Measurements from ENCODE around the gene TMF1. TPM values are rescaled to one million over a fixed set of nuclear protein-coding genes. Genes with fewer than 3 reads are reported as not detected.

The TMF1 gene
- total and polyA plus RNA-seq, 2 of the 8 experiments (the other 6 are each of a cell fraction or from before 2014, with no cell fraction given), result 1.4 to 18.3 TPM

DNA sequence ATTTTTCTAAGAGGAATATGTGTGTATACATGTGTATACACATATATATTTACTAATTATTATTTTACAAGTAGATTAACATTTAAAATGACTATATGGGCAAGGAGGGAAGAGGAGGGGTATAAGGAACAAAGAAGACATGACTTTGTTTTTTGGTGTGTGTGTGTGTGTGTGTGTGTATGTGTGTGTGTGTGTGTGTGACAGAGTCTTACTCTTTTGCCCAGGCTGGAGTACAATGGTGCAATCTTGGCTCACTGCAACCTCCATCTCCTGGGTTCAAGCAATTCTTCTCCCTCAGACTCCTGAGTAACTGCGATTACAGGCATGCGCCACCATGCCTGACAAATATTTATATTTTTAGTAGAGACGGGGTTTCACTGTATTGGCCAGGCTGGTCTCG, 36.0 kb downstream of the TMF1 start:
- peaks cover 1 to 7% (median 6%) of the 10 kb centered on the region in 4 experiments; a peak in 5 of 7 replicates for H3K4me1 ChIP-seq (replicated peaks in 1 of 4; ENCODE audit: control insufficient read depth in 3 of 4, insufficient read depth in 4 of 4, low read length in 3 of 4)
- TF ChIP-seq HDAC6 (IDR thresholded peaks at IDR 0.05; ENCODE audit: low read depth, low read length) (no peak), NANOG (IDR thresholded peaks at IDR 0.05; ENCODE audit: insufficient read depth, low read depth, low read length, poor library complexity, severe bottlenecking) (no peak), JUN (IDR thresholded peaks at IDR 0.05; ENCODE audit: low read depth, low read length) (no peak), TBP (IDR thresholded peaks at IDR 0.05; ENCODE audit: low read depth, low read length) (no peak), NRF1 (IDR thresholded peaks at IDR 0.05; ENCODE audit: low read depth, low read length) (no peak), TCF12 (IDR thresholded peaks at IDR 0.05; ENCODE audit: low read depth, low read length) (no peak), CHD2 (IDR thresholded peaks at IDR 0.05; ENCODE audit: low read length) (no peak), POLR2A (IDR thresholded peaks at IDR 0.05; ENCODE audit: control extremely low read depth in 1 of 2, low read depth in 2 of 2, low read length in 2 of 2) (no peak), EP300 (IDR thresholded peaks at IDR 0.05; ENCODE audit: borderline replicate concordance in 1 of 2, low read depth in 2 of 2, low read length in 2 of 2) (no peak), POLR2AphosphoS5 (IDR thresholded peaks at IDR 0.05; ENCODE audit: low read depth, low read length) (no peak), BCL11A (IDR thresholded peaks at IDR 0.05; ENCODE audit: low read depth in 2 of 2, low read length in 2 of 2) (no peak), E2F6 (IDR thresholded peaks at IDR 0.05) (no peak), SUZ12 (IDR thresholded peaks at IDR 0.05; ENCODE audit: low read length) (no peak), RXRA (IDR thresholded peaks at IDR 0.05; ENCODE audit: insufficient read depth, low read depth, low read length) (no peak)
- TF ChIP-seq, protein P1, sequence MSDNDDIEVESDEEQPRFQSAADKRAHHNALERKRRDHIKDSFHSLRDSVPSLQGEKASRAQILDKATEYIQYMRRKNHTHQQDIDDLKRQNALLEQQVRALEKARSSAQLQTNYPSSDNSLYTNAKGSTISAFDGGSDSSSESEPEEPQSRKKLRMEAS (IDR thresholded peaks at IDR 0.05), result no peak

More for the DNA sequence above, 36.0 kb downstream of the TMF1 start:
- Histone ChIP-seq H3K27ac (ENCODE audit: low read depth, low read length) (no peak overlapping the region), H4K20me1 (replicated peaks in 1 of 2; ENCODE audit: control insufficient read depth in 1 of 2, insufficient read depth in 2 of 2, low read length in 2 of 2) (no peaks in the 10 kb centered on the region), H3K56ac (replicated peaks; ENCODE audit: insufficient read length, low read depth, low read length) (no peak overlapping the region), H3K14ac (ENCODE audit: insufficient read length) (no peak overlapping the region), H3K4me3 (ENCODE audit: extremely low read depth in 1 of 4, insufficient read depth in 2 of 4, low read depth in 3 of 4, low read length in 4 of 4) (no peak overlapping the region), H3K18ac (ENCODE audit: extremely low read depth, low read length) (no peak overlapping the region), H2BK120ac (replicated peaks; ENCODE audit: low read depth, low read length) (no peak overlapping the region), H3K23me2 (ENCODE audit: low read depth, low read length) (peaks cover 4% of the 10 kb centered on the region), H3K27me3 (replicated peaks in 1 of 4; ENCODE audit: control insufficient read depth in 3 of 4, extremely low read depth in 1 of 4, insufficient read depth in 3 of 4, low read length in 3 of 4) (peaks cover 0 to 4% (median 0%) of the 10 kb centered on the region in 4 experiments; a peak in 2 of 7 replicates), H2BK20ac (ENCODE audit: low read length) (no peak overlapping the region), H3K36me3 (ENCODE audit: control insufficient read depth in 2 of 4, insufficient read depth in 4 of 4, low read length in 3 of 4) (no peaks in the 10 kb centered on the region), H2BK5ac (ENCODE audit: low read depth, low read length) (no peak overlapping the region), H3K23ac (ENCODE audit: insufficient read length) (no peak overlapping the region), H2BK12ac (ENCODE audit: low read depth, low read length) (no peak overlapping the region), H2BK15ac (ENCODE audit: low read length) (no peak overlapping the region), H3K79me1 (ENCODE audit: low read depth, low read length) (no peaks in the 10 kb centered on the region), H4K91ac (replicated peaks; ENCODE audit: insufficient read length, low read length) (no peak overlapping the region), H3K4me2 (ENCODE audit: insufficient read depth in 1 of 2, low read depth in 2 of 2, low read length in 2 of 2) (no peak overlapping the region), H3K4ac (replicated peaks; ENCODE audit: insufficient read length, low read depth, low read length) (no peak overlapping the region), H4K5ac (ENCODE audit: insufficient read length, low read depth, low read length) (no peak overlapping the region), H4K8ac (ENCODE audit: extremely low read depth, insufficient read depth, low read length) (no peak overlapping the region), H3K9me3 (ENCODE audit: insufficient read depth in 2 of 2, low read depth in 1 of 2, low read length in 1 of 2) (no peaks in the 10 kb centered on the region), H2AK5ac (ENCODE audit: low read depth, low read length) (no peak overlapping the region), H3K79me2 (ENCODE audit: control insufficient read depth in 1 of 2, insufficient read depth in 2 of 2, low read length in 2 of 2) (no peaks in the 10 kb centered on the region), H3K9ac (replicated peaks in 1 of 4; ENCODE audit: extremely low read depth in 1 of 4, low read depth in 3 of 4, low read length in 3 of 4) (no peak overlapping the region), H2AFZ (ENCODE audit: low read length) (no peak overlapping the region)
- ChIA-PET POLR2A (ENCODE audit: partially characterized antibody) (interaction anchor here (1.8 kb wide), 1 partner anchor 36 kb away, joined by 4 read pairs; the partner anchor contains the start of gene TMF1), CTCF (ENCODE audit: partially characterized antibody) (no interaction called here)
- DNase-seq (ENCODE audit: low read depth in 1 of 2, low spot score in 2 of 2) (no peak), FAIRE-seq (no peak)
- 91% methylated on average over 4 of the region's 4 CpGs; no CpG with 5 or more reads in 1 of the 2 experiments for WGBS, 2 experiments (ENCODE audit: extremely low coverage in 1 of 2, insufficient coverage in 1 of 2, insufficient read length in 1 of 2, insufficient replicate concordance in 2 of 2, low coverage in 1 of 2, low lambda C conversion rate in 2 of 2, missing lambda C conversion rate in 1 of 2)

Measured in H1 (cell line).